Panc1 (cell line): ENCODE measurements around the gene EDC3. TPM values are rescaled to one million over a fixed set of nuclear protein-coding genes. Genes with fewer than 3 reads are reported as not detected.

Experiments
- ATAC-seq: fragments of 200-7000 bp; cut with Tn5 transposase; 2 replicates; pipeline ENCODE4 v1.9.1; 2020; ENCODE audit warnings: mild to moderate bottlenecking, moderate library complexity
- BruUV-seq: library from RNA; stranded (reverse); fragments of 400-500 nt; replicated peaks from 2 replicates; lab custom pipeline; 2021; lab: Mats Ljungman, UMichigan
- CTCF ChIA-PET: fragments of 300-600 bp; sonication (Branson Sonifier 250); formaldehyde crosslinking; loops from one replicate; lab custom pipeline; 2022; ENCODE audit warnings: antibody characterized with exemption; lab: Charles Lee
- POLR2A ChIA-PET: fragments of 300-600 bp; sonication (Branson Sonifier 250); formaldehyde crosslinking; loops from one replicate; lab custom pipeline; 2022; ENCODE audit warnings: antibody characterized with exemption; lab: Charles Lee
- DNase-seq: peaks from one replicate; pipeline ENCODE4 v3.0.0-alpha.2; 2010; ENCODE audit warnings: low read depth, low spot score
- H3K27ac ChIP-seq: 2 replicates; pipeline ENCODE4 v1.5.1; 2011; ENCODE audit warnings: mild to moderate bottlenecking, low read length, inconsistent platforms
- H3K27me3 ChIP-seq: fragments of 200-500 bp; sonication (Bioruptor generic); 2 replicates; pipeline ENCODE4 v1.6.0; 2014; ENCODE audit warnings: low read length, inconsistent platforms; ENCODE audit not compliant: control insufficient read depth, insufficient read depth
- H3K36me3 ChIP-seq: fragments of 200-500 bp; sonication (Bioruptor generic); 2 replicates; pipeline ENCODE4 v1.5.1; 2014; ENCODE audit warnings: inconsistent platforms, mild to moderate bottlenecking, low read length, moderate library complexity; ENCODE audit not compliant: control insufficient read depth, insufficient read depth
- H3K4me1 ChIP-seq: 2 replicates; pipeline ENCODE4 v1.5.1; 2011; ENCODE audit warnings: inconsistent platforms, mild to moderate bottlenecking, low read length, moderate library complexity; ENCODE audit not compliant: control insufficient read depth, insufficient read depth
- H3K4me3 ChIP-seq, 2 experiments: 2 replicates each; pipeline ENCODE4 v1.5.1; 2011 to 2012; ENCODE audit warnings: low read depth in 2 of 2, low read length in 2 of 2, mild to moderate bottlenecking in 2 of 2, inconsistent platforms in 1 of 2, moderate library complexity in 1 of 2
- H3K9me3 ChIP-seq: fragments of 200-500 bp; sonication (Bioruptor generic); 2 replicates; pipeline ENCODE4 v1.5.1; 2014; ENCODE audit warnings: low read depth, mild to moderate bottlenecking, inconsistent platforms, low read length, moderate library complexity; ENCODE audit not compliant: control insufficient read depth, insufficient read depth
- POLR2AphosphoS5 ChIP-seq: IDR thresholded peaks from 2 replicates; pipeline ENCODE4 v1.6.1; 2012; ENCODE audit warnings: mild to moderate bottlenecking, low read depth, low read length, moderate library complexity
- SIN3A ChIP-seq: IDR thresholded peaks from 2 replicates; pipeline ENCODE4 v1.6.1; 2012; ENCODE audit warnings: low read depth, mild to moderate bottlenecking, low read length, moderate library complexity, borderline replicate concordance; ENCODE audit not compliant: insufficient read depth
- TCF7L2 ChIP-seq: IDR thresholded peaks from 2 replicates; pipeline ENCODE4 v1.6.1; 2011; ENCODE audit warnings: mild to moderate bottlenecking, low read depth, low read length, inconsistent platforms
- in situ Hi-C: cut with HindIII; loops from 2 replicates; pipeline ENCODE4 v1.10.0; 2016; ENCODE audit warnings: low sequenced_read_pairs, low pct_unique_long_range_greater_than_20kb
- intact Hi-C: fragments of 100-400 bp; cut with micrococcal nuclease; formaldehyde crosslinking; loops from one replicate; pipeline ENCODE4 v1.10.0; 2022; ENCODE audit not compliant: unreplicated experiment
- total RNA-seq: library from RNA; stranded (reverse); gene quantifications from one replicate; pipeline ENCODE4 v1.2.1, GENCODE V29; 2021; ENCODE audit not compliant: unreplicated experiment
- TF ChIP-seq, protein P1 (sequence below), 2 experiments: IDR thresholded peaks; 2 replicates each; pipeline ENCODE4 v1.6.1; 2011 to 2012; ENCODE audit warnings: low read depth in 2 of 2, control low read depth in 1 of 2, low read length in 1 of 2, mild to moderate bottlenecking in 1 of 2, moderate library complexity in 1 of 2; ENCODE audit not compliant: insufficient read depth in 1 of 2
- TF ChIP-seq, protein P2 (sequence below): fragments of 450-650 bp; IDR thresholded peaks from 2 replicates; pipeline ENCODE4 v1.5.1; 2017; ENCODE audit warnings: mild to moderate bottlenecking

The EDC3 gene
- total RNA-seq, 1 experiment from 2014 or later, result 45.5 TPM

DNA sequence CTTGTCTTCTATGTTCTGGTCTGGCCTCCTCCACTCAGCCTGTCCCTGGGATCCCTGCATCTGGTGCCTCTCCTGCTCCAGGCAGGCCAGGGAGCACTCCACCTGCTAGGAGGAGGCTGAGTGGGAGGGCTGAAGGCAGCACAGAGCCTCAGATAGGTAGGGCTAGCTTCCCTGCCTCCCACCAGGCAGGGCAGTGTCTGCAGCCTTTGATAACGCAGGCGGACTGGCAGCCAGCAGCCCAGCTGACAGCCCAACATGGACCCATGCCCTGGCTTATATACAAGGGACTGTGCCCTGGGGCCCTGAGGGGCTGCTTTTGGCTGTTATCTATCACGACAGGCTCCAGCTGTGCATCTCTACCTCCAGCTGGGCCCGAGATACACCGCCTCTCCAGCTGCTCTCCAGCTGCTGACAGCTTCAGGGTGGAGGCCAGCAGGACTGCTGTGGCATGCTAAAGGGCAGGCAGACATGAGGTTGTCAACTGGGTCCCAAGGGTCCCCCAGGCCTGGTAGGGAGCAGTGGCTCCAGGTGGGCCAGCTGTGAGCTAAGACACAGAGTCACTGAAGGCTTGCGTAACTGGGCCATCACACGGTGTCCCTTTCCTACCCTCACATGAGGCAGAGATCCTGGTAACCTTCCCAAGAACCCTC, 85.4 kb downstream of the EDC3 start:
- ATAC-seq (no peak), DNase-seq (no peak)
- ChIA-PET CTCF (interaction anchor here (0.6 kb wide), 1 partner anchor 17 kb away, joined by 3 read pairs; no protein-coding TSS in a partner anchor), POLR2A (interaction anchor here (0.6 kb wide), 1 partner anchor 144 kb away, joined by 15 read pairs; no protein-coding TSS in a partner anchor)
- H3K27me3 ChIP-seq, result no peaks in the 10 kb centered on the region
- in situ Hi-C loops, result no loop called here
- BruUV-seq, result no TSS peak
- H3K36me3 ChIP-seq, result no peaks in the 10 kb centered on the region
- no peak overlapping the region for H3K4me3 ChIP-seq
- intact Hi-C loops, result no loop called here
- H3K4me1 ChIP-seq, result no peaks in the 10 kb centered on the region
- TF ChIP-seq, protein P1, sequence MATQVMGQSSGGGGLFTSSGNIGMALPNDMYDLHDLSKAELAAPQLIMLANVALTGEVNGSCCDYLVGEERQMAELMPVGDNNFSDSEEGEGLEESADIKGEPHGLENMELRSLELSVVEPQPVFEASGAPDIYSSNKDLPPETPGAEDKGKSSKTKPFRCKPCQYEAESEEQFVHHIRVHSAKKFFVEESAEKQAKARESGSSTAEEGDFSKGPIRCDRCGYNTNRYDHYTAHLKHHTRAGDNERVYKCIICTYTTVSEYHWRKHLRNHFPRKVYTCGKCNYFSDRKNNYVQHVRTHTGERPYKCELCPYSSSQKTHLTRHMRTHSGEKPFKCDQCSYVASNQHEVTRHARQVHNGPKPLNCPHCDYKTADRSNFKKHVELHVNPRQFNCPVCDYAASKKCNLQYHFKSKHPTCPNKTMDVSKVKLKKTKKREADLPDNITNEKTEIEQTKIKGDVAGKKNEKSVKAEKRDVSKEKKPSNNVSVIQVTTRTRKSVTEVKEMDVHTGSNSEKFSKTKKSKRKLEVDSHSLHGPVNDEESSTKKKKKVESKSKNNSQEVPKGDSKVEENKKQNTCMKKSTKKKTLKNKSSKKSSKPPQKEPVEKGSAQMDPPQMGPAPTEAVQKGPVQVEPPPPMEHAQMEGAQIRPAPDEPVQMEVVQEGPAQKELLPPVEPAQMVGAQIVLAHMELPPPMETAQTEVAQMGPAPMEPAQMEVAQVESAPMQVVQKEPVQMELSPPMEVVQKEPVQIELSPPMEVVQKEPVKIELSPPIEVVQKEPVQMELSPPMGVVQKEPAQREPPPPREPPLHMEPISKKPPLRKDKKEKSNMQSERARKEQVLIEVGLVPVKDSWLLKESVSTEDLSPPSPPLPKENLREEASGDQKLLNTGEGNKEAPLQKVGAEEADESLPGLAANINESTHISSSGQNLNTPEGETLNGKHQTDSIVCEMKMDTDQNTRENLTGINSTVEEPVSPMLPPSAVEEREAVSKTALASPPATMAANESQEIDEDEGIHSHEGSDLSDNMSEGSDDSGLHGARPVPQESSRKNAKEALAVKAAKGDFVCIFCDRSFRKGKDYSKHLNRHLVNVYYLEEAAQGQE (IDR thresholded peaks at IDR 0.05; ENCODE audit: insufficient read depth in 1 of 2, low read depth in 2 of 2, low read length in 1 of 2), result no peak
- TF ChIP-seq, protein P2, sequence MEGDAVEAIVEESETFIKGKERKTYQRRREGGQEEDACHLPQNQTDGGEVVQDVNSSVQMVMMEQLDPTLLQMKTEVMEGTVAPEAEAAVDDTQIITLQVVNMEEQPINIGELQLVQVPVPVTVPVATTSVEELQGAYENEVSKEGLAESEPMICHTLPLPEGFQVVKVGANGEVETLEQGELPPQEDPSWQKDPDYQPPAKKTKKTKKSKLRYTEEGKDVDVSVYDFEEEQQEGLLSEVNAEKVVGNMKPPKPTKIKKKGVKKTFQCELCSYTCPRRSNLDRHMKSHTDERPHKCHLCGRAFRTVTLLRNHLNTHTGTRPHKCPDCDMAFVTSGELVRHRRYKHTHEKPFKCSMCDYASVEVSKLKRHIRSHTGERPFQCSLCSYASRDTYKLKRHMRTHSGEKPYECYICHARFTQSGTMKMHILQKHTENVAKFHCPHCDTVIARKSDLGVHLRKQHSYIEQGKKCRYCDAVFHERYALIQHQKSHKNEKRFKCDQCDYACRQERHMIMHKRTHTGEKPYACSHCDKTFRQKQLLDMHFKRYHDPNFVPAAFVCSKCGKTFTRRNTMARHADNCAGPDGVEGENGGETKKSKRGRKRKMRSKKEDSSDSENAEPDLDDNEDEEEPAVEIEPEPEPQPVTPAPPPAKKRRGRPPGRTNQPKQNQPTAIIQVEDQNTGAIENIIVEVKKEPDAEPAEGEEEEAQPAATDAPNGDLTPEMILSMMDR, result no peak
- TF ChIP-seq TCF7L2 (no peak), POLR2AphosphoS5 (no peak), SIN3A (no peak)
- no peaks in the 10 kb centered on the region for H3K9me3 ChIP-seq
- no peak overlapping the region for H3K27ac ChIP-seq

DNA sequence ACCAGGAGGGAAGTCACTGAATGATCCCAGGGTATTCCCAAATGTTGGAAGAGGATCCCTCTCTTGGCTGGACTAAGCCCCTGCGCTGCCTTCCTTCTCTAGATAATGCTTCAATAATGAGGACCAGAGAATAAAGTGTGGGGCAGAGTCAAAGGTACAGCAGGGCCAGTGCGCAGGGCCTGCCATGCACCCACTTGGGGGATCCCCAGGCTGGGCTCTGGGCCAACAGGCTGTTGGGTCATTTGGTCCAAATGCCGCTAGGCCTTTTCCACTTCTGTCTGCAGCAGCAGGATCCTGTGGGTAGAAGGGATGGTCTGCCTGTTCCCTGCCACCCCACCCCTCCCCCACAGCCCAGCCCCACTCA, 85.9 kb downstream of the EDC3 start:
- no TSS peak for BruUV-seq
- ChIA-PET CTCF (no interaction called here), POLR2A (no interaction called here)
- ATAC-seq (no peak), DNase-seq (no peak)
- no peaks in the 10 kb centered on the region for H3K4me1 ChIP-seq
- intact Hi-C loops (no loop called here), in situ Hi-C loops (no loop called here)
- no peak overlapping the region for H3K27ac ChIP-seq
- TF ChIP-seq TCF7L2 (no peak), SIN3A (no peak), POLR2AphosphoS5 (no peak)
- TF ChIP-seq, protein P1 (IDR thresholded peaks at IDR 0.05; ENCODE audit: insufficient read depth in 1 of 2, low read depth in 2 of 2, low read length in 1 of 2), result no peak
- TF ChIP-seq, protein P2, result no peak
- H3K9me3 ChIP-seq, result no peaks in the 10 kb centered on the region
- no peak overlapping the region for H3K4me3 ChIP-seq
- no peaks in the 10 kb centered on the region for H3K27me3 ChIP-seq
- no peaks in the 10 kb centered on the region for H3K36me3 ChIP-seq
